Upper lobe of left lung (tissue), 4 donors: ENCODE data around the gene TSGA10.

Source experiments
- CTCF ChIP-seq, 6 experiments: fragments of 450-650 bp in 4 of 6; fragments of 200-600 bp in 2 of 6; sonication (generic) in 2 of 6; IDR thresholded peaks; one replicate each; pipeline ENCODE4 v1.5.1; 2016 to 2019; ENCODE audit warnings: antibody characterized with exemption in 6 of 6
- EP300 ChIP-seq, 4 donors: sonication (generic); formaldehyde crosslinking; IDR thresholded peaks; one replicate each; pipeline ENCODE4 v1.5.1; 2017; ENCODE audit warnings: antibody characterized with exemption in 4 of 4, control low read depth in 2 of 4
- POLR2AphosphoS5 ChIP-seq, 2 donors: sonication (generic); formaldehyde crosslinking; IDR thresholded peaks; one replicate each; pipeline ENCODE4 v1.5.1; 2017; ENCODE audit warnings: antibody characterized with exemption in 2 of 2

GRCh38 chr2:98972582-98973167 is 182.1 kb downstream of the TSGA10 start:
- TF ChIP-seq CTCF (IDR thresholded peaks at IDR 0.05): no peak
- no peak for TF ChIP-seq EP300 (IDR thresholded peaks at IDR 0.05)
- TF ChIP-seq POLR2AphosphoS5 (IDR thresholded peaks at IDR 0.05): no peak
